Activated effector memory CD4-positive, alpha-beta T cell treated with Interleukin-2 at 50 U/mL for 16 hours (primary cell): Measurements from ENCODE around the gene ANO9.

Source experiments
- DNase-seq: peaks from one replicate; pipeline ENCODE4 v3.0.0-alpha.2; 2020

Gene ANO9

DNA sequence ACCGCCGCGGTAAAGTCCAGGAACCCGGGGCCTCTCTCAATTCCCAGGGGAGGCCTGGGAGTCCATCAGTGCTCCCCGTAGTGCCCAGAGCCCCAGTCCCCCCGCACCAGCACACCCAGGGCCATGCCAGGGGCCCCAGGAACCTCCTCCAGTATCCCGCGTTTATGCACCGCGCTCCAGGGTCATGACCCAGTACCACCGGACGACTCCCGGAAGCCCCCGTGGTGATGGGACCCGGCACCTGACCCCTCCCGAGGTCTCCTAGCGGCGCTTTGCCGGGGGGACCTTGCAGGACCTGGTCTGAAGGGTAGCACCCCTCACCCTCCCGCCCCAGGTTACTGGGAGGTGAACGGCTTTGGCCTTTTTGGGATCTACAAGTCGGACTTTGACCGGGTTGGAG, 61.3 kb downstream of the ANO9 start:
- no peak for DNase-seq

DNA sequence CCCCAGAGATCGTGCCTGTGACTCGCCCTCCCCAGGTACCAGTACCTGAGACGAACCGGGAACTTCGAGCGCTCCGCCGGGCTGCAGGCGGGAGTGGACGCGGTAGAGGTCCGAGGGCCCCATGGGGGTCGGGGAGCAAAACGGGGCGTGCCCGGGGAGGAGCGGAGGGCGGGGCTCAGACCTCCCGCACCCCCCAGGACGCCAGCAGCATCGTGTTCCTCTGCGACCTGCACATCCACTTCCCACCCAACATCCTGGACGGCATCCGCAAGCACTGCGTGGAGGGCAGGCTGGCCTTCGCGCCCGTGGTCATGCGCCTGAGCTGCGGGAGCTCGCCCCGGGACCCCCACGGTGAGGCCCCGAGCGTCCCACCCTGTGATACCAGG, 61.7 kb downstream of the ANO9 start:
- no peak for DNase-seq

- DNase-seq = no peak
Measured at GRCh38 chr11:379205-380094, 62.4 kb downstream of the ANO9 start.

DNA sequence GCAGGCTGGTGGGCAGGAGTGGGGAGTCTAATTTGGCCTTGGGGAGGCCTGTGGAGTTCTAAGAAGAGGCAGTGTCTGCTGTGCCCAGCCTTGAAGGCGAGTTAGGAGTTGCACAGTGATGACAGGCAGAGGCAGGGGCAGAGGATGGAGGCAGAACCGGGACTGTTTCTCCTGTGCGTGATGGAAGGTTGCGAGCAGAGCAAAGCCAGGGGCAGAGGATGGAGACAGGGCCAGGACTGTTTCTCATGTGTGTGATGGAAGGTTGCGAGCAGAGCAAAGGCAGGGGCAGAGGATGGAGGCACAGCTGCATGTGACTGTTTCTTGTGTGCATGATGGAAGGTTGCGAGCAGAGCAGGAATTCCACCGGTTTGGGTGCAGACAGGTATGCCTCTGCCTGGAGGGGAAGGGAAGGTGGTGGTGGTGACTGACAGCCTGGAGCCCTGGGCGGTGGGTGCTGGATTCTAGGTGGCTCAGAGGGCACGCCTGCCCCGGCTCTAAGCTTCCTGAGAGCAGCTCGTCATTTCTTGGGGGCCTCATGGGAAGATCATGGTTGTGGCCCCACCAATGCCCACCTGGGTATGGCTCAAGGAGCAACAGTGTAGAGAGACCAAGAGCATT, 63.8 kb downstream of the ANO9 start:
- no peak for DNase-seq

DNA sequence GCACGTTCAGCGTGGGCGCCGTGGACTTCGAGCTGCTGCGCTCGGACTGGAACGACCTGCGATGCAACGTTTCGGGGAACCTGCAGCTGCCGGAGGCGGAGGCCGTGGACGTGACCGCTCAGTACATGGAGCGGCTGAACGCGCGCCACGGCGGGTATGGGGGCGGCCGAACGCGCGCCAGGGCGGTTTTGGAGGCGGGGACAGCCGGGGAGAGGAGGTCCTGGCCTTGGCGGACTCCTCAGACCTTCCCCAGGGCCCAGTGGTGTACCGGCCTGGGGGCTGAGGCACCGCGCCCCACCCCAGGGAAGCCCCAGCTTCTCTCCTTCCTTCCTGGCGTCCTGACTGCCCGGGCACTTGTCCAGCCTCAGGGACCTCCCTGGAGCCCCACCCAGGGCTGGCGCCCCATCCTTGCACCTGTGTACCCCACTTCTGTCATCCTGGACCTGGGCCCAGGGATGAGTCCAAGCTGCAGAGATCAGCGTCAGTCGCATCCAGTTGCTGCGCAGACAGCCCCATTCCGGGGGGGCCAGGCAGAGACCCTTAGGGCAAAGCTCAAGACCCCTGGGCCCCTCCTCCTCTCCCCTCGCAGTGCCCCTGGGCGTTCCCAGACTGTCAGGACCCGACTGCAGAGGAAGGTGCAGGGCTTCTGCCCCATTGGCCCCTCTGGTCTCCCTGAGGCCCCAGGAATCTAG, 64.5 kb downstream of the ANO9 start:
- no peak for DNase-seq

- no peak for DNase-seq
Measured at GRCh38 chr11:376531-377173, 65.2 kb downstream of the ANO9 start.

DNA sequence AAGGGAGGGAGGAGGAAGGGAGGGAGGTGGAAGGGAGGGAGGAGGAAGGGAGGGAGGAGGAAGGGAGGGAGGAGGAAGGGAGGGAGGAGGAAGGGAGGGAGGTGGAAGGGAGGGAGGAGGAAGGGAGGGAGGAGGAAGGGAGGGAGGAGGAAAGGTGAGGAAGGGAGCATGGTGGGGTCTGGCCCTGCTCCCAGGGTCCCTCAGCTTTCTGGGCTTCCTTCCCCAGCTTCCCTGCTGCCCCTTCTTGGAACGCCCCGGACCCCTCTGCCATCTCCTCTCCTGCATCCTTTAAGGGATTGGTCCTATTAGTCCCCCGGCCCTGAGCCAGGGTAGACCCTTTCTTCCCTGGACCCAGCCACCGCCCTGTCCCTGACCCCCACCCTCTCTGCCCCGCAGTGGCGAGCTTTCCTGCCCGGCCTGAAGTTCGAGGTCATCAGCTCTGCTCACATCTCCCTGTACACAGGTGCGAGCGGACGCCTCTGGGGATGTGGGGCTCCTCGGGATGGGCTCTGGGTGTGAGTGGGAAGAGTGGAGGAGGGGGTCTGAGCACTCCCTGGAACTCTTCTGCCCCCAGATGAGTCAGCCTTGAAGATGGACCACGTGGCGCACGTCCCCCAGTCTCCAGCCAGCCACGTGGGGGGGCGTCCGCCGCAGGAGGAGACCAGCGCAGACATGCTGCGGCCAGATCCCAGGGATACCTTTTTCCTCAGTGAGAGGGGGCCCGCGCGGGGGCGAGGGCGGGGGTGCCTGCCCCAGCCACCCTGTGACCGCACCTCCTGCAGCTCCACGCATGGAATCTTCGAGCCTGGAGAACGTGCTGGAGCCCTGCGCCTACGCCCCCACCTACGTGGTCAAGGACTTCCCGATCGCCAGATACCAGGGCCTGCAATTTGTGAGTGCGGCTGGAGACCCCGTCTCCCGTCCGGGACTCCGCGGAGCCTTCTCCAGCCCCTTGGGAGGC, 66.5 kb downstream of the ANO9 start:
- no peak for DNase-seq

GRCh38 chr11:373716-374551, 67.9 kb downstream of the ANO9 start:
- DNase-seq = no peak

DNA sequence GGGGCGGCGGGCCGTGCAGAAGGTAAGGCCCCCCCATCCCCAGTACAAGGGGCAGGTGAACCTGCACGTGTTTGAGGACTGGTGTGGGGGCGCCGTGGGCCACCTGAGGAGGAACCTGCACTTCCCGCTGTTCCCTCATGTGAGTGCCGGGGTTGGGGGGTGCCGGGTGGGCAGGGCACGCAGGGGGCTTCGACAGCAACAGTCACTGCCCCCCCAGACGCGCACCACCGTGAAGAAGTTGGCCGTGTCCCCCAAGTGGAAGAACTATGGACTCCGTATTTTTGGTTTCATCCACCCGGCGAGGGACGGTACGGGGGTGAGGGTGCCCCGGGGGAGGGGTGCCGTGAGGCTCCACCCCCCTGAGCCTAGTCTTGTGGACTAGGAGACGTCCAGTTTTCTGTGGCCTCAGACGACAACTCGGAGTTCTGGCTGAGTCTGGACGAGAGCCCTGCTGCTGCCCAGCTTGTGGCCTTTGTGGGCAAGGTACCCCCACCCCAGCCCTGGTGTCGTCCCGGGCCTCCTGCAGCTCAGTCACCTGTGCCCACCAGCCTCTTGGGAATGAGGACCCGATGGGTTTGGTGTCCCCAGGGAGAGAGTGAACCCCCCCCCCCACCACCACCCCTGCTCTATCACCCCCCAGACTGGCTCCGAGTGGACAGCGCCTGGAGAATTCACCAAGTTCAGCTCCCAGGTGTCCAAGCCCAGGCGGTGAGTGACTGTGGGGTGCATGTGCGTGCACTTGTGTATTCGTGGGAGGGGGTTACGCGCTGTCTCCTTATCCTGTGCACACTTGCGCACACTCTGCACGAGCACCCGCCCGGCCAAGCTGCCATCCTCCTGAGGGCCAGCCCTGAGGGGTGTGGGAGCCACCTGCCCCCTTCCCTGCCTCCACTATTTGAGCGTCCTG, 68.7 kb downstream of the ANO9 start:
- no peak for DNase-seq

- DNase-seq = no peak
Measured at GRCh38 chr11:371716-372590, 69.9 kb downstream of the ANO9 start.

- DNase-seq = no peak
Measured at GRCh38 chr11:371051-371450, 70.8 kb downstream of the ANO9 start.

DNA sequence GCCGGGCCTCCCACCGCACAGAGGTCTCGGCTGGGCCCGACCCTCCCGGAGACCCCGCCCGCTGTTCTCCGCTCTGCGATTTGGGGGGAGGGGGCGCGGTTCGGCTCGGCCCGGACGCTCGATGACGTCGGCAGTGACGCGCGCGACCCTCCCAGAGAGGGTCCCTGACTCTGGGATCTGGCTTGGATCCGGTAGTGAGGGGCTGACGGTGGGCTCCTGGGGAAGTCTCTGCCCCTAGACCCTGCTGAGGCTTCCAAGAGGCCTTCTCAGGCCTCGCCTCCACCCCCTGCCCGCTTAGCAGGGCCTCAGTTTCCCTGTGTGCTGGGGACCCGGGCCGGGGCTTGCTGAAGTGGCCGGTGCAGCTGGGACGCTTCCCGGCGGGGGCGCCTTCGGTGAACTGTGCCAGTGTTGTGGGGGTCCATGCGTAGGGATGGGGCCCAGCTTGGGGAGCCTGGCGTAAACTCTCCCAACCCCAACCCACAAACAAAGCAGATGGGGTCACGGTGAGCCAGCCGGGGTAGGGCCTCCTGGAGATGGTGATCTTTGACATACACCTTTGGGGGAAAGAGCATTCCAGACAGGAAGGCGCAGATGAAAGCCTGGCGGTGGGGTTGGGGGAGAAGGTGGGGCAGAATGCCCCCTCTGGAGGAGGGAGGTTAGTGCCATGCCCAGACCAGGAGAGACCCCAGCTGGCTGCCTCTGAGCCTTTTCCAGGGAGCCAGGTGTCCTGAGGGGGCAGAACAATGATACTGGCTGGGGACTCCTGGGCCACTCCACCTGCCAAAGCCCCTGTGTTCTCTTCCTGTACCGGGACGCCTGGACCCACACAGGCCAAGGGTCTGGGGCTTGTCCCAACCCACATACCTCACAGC, 71.5 kb downstream of the ANO9 start:
- DNase-seq = no peak

DNA sequence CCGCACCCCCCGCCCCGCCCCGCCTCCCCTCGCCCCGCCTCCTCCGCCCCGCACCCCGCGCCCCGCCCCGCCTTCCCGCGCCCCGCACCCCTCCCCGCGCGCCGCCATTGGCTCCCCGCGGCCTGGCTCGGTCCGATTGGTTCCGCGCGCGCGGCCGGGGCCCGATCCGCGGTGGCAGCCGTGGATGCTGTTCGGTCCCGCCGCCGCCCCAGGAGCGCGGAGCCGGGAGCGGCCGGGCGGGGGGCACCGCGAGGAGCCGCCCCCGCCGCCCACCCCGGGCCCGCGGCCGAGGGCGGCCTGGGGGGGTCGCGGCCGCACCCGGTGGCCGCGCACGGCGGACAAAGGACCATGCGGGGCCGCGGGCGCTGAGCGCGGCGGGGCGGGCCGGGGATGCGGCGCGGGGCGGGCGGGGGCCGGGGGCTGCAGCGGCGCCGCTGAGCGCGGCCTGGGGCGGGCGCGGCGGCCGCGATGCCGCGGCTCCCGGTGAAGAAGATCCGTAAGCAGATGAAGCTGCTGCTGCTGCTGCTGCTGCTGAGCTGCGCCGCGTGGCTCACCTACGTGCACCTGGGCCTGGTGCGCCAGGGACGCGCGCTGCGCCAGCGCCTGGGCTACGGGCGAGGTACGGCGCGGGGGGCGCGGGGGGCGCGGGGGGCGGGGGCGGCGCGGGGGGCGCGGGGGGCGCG, 72.3 kb downstream of the ANO9 start, which contains the start of gene B4GALNT4:
B4GALNT4 (plus strand) TSS at position 164 of the 683 bp plus-strand sequence; CDS start at position 469, 305 bp downstream.
- DNase-seq = no peak

GRCh38 chr11:368414-369335, 73.1 kb downstream of the ANO9 start:
- no peak for DNase-seq

DNA sequence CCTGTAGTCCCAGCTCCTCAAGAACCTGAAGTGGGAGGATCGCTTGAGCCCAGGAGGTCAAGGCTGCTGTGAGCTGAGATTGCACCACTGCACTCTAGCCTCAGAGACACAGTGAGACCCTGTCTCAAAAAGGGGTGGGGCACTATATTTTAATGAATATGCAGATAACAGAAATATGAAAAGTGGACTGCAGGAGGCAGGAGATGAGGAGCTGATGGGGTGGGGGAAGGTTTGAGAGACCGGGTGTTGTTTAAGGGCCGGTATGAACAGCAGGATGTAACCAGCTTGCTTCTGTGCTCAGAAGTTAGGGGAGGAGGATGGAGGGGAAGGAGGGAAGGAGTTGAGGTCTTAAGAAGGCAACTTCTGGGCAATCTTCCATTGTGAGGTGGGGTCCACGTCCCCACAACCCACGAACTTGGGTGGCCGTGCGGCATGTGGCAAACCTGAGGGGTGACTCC, 73.8 kb downstream of the ANO9 start:
- DNase-seq = no peak
